ENCODE measurements around the gene PDE8A. TPM values are rescaled to one million over a fixed set of nuclear protein-coding genes. Genes with fewer than 3 reads are reported as not detected.

Gene PDE8A
- total and polyA plus RNA-seq, 2 donors (not counting 3 experiments of a cell fraction or from before 2014, with no cell fraction given): 21.3 to 45.7 TPM

GRCh38 chr15:85010071-85010385 lies 28.4 kb downstream of the PDE8A start:
- no peaks in the 10 kb centered on the region for H4K20me1 ChIP-seq (replicated peaks; ENCODE audit: control insufficient read depth, extremely low read depth, insufficient read depth, low read length)

More at GRCh38 chr15:85010071-85010385, 28.4 kb downstream of the PDE8A start:
- Histone ChIP-seq H3K9me3 (replicated peaks; ENCODE audit: control insufficient read depth, insufficient read depth, low read length) (no peaks in the 10 kb centered on the region), H3K4me2 (ENCODE audit: insufficient read depth, low read length) (no peak overlapping the region), H3K9ac (replicated peaks; ENCODE audit: extremely low read depth, insufficient read depth, low read length) (no peak overlapping the region), H3K36me3 (ENCODE audit: control insufficient read depth in 2 of 2, extremely low read depth in 1 of 2, insufficient read depth in 2 of 2, low read length in 2 of 2) (no peaks in the 10 kb centered on the region), H3K4me1 (ENCODE audit: control insufficient read depth, extremely low read depth, insufficient read depth, low read length) (peaks cover 12% of the 10 kb centered on the region), H3K4me3 (replicated peaks in 1 of 3; ENCODE audit: insufficient read depth in 1 of 3, low read depth in 1 of 3, low read length in 3 of 3) (no peak overlapping the region), H3K9me1 (replicated peaks; ENCODE audit: control insufficient read depth, extremely low read depth, insufficient read depth, low read length) (no peaks in the 10 kb centered on the region), H3K79me2 (ENCODE audit: control insufficient read depth, insufficient read depth, low read length) (peaks cover 19% of the 10 kb centered on the region), H2AFZ (ENCODE audit: low read depth, low read length) (no peak overlapping the region), H3K27ac (ENCODE audit: insufficient read depth, low read depth, low read length) (no peak overlapping the region), H3K27me3 (ENCODE audit: control insufficient read depth in 2 of 2, insufficient read depth in 2 of 2, low read length in 2 of 2) (no peaks in the 10 kb centered on the region)
- FAIRE-seq: no peak
- dilution Hi-C loops (cut with MboI; ENCODE audit: extremely low pct_ligation_motif_present, low sequenced_read_pairs): no loop called here
- intact Hi-C loops (cut with micrococcal nuclease): no loop called here
- POLR2A ChIA-PET: no interaction called here
- CTCF ChIA-PET: interaction anchor here (0.9 to 3.3 kb wide), 3 partner anchors 10 to 55 kb away, joined by 3 to 11 read pairs (median 4); no protein-coding TSS in a partner anchor
- no peak for DNase-seq (ENCODE audit: low read depth, low spot score)
- no TSS peak for BruUV-seq (replicated peaks)
- TF ChIP-seq CTCF (IDR thresholded peaks at IDR 0.05; ENCODE audit: extremely low read depth in 1 of 2, insufficient read depth in 1 of 2, low read depth in 1 of 2, low read length in 2 of 2): no peak
- no peak for TF ChIP-seq POLR2A (IDR thresholded peaks at IDR 0.05; ENCODE audit: low read depth, low read length)
- no peak for TF ChIP-seq JUN (IDR thresholded peaks at IDR 0.05; ENCODE audit: borderline replicate concordance, insufficient read depth, insufficient read length, low read depth)
- TF ChIP-seq EZH2 (IDR thresholded peaks at IDR 0.05; ENCODE audit: borderline replicate concordance, low read depth, low read length, severe bottlenecking): no peak
- no peak for TF ChIP-seq MAX (IDR thresholded peaks at IDR 0.05; ENCODE audit: insufficient read depth, insufficient read length)
- TF ChIP-seq GATA2 (IDR thresholded peaks at IDR 0.05; ENCODE audit: insufficient read depth, insufficient read length, low read depth, low read length): no peak
- TF ChIP-seq FOS (IDR thresholded peaks at IDR 0.05; ENCODE audit: borderline replicate concordance, insufficient read depth, low read length): no peak
- no peak for TF ChIP-seq MYC (IDR thresholded peaks at IDR 0.05; ENCODE audit: low read depth, low read length)
- TF ChIP-seq POLR2AphosphoS5 (IDR thresholded peaks at IDR 0.05; ENCODE audit: insufficient read depth, low read depth, low read length): no peak
